ENCODE data around the gene SH3D19. TPM values are rescaled to one million over a fixed set of nuclear protein-coding genes. Genes with fewer than 3 reads are reported as not detected.
A peak's percentile ranks its signal among the peaks of the same experiment; 100 is the strongest.
"Not testable (repeated sequence)": the region's sequence is repeated elsewhere in the genome, so short reads cannot be mapped to it uniquely, and the experiment has no call there.

The SH3D19 gene
- total and polyA plus RNA-seq, 8 donors: 52.9 to 114 (median 59.2) TPM

DNA sequence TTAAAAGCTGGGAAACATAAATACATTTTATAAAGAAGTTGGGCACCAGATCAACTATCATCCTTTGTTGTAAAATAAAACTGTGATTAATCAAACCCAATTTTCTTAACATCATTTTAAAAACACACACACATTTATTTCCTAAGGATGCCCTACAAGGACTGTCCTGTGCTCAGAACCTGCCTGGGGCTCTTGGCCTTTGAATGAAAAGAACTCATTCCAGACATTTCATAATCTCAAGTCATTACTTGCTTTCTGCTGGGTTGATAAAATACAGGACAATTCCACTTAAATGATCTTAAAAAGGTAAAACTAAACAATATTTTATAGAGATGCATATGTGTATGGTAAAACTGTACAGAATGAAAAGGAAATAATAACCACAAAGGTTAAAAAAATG, 2.8 kb downstream of the SH3D19 start:
- peaks cover 0 to 46% of the 10 kb centered on the region in 2 donors for H3K27me3 ChIP-seq
- TF ChIP-seq, protein P1, sequence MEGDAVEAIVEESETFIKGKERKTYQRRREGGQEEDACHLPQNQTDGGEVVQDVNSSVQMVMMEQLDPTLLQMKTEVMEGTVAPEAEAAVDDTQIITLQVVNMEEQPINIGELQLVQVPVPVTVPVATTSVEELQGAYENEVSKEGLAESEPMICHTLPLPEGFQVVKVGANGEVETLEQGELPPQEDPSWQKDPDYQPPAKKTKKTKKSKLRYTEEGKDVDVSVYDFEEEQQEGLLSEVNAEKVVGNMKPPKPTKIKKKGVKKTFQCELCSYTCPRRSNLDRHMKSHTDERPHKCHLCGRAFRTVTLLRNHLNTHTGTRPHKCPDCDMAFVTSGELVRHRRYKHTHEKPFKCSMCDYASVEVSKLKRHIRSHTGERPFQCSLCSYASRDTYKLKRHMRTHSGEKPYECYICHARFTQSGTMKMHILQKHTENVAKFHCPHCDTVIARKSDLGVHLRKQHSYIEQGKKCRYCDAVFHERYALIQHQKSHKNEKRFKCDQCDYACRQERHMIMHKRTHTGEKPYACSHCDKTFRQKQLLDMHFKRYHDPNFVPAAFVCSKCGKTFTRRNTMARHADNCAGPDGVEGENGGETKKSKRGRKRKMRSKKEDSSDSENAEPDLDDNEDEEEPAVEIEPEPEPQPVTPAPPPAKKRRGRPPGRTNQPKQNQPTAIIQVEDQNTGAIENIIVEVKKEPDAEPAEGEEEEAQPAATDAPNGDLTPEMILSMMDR (IDR thresholded peaks at IDR 0.05): no peak
- H3K36me3 ChIP-seq: no peaks in the 10 kb centered on the region
- H3K4me3 ChIP-seq: peak overlapping the region in 1 of 2 donors; percentile 59
- no peak for ATAC-seq
- peaks cover 7 to 8% of the 10 kb centered on the region in 2 donors for H3K4me1 ChIP-seq
- H3K27ac ChIP-seq: no peak overlapping the region
- H3K9me3 ChIP-seq: no peaks in the 10 kb centered on the region
- no peak for DNase-seq
- intact Hi-C loops (cut with DNase I): no loop called here

DNA sequence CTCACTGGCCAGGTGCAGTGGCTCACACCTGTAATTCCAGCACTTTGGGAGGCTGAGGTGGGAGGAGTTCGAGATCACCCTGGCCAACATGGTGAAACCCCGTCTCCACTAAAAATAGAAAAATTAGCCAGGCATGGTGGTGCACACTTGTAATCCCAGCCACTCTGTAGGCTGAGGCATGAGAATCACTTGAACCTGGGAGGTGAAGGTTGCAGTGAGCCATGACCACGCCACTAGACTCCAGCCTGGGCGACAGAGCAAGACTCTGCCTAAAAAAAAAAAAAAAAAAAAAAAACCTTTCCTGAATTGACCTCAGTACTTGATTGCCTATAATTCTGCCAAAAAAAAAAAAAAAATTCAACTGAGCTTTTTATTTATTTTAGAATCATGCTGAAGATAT, 3.2 kb downstream of the SH3D19 start:
- intact Hi-C loops (cut with DNase I); H3K4me3 ChIP-seq; H3K9me3 ChIP-seq; H3K36me3 ChIP-seq; H3K27ac ChIP-seq; ATAC-seq; DNase-seq; H3K4me1 ChIP-seq: not testable (repeated sequence)
- H3K27me3 ChIP-seq: peaks cover 0 to 46% of the 10 kb centered on the region in 2 donors

DNA sequence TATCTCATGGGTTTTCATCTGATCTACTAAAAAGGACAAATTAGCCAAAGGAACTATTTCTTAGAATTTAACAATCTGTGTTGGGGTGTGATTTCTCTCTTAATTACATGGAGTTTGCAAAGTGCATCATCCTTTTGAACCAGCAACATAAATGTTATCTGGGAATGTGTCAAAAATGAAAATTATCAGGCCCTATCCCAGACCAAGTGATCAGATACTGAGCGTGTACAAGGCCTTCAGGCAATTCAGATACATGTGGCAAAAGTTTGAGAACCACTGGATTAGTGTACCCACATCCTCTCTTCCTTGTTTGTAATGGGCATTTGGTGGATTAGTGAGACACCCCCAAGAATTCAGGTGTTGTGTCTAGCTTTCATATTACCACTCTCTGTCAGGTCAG, 3.8 kb downstream of the SH3D19 start:
- intact Hi-C loops (cut with DNase I): no loop called here
- Histone ChIP-seq H3K36me3 (no peaks in the 10 kb centered on the region), H3K4me3 (no peak overlapping the region), H3K27ac (no peak overlapping the region), H3K4me1 (peaks cover 7 to 8% of the 10 kb centered on the region in 2 donors), H3K9me3 (no peaks in the 10 kb centered on the region), H3K27me3 (peaks cover 0 to 41% of the 10 kb centered on the region in 2 donors)
- DNase-seq (no peak), ATAC-seq (no peak)
- TF ChIP-seq, protein P1 (IDR thresholded peaks at IDR 0.05): no peak

DNA sequence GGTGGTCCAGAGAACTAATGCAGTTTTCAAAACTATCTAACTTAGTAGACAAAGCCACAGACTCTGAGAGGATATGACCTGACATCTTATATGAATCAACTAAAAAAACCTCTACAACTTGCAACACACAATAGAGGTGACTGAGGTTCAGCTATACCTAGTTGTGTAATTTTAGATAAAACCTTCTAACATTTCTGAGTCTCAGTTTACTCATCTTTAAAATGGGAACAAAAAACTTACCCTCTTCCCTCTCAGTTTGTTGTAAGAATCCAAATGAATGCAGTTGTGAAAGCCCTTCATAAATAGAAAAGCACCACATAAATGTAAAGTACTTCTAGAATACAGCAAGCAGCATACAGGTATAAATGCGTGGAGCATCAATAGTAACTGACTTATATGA, 5.9 kb downstream of the SH3D19 start:
- H3K9me3 ChIP-seq: no peaks in the 10 kb centered on the region
- TF ChIP-seq, protein P1 (IDR thresholded peaks at IDR 0.05): no peak
- no peaks in the 10 kb centered on the region for H3K36me3 ChIP-seq
- DNase-seq: no peak
- peaks cover 0 to 20% of the 10 kb centered on the region in 2 donors for H3K27me3 ChIP-seq
- H3K27ac ChIP-seq: no peak overlapping the region
- H3K4me3 ChIP-seq: no peak overlapping the region
- intact Hi-C loops (cut with DNase I): no loop called here
- ATAC-seq: no peak
- H3K4me1 ChIP-seq: peaks cover 7 to 20% of the 10 kb centered on the region in 2 donors

DNA sequence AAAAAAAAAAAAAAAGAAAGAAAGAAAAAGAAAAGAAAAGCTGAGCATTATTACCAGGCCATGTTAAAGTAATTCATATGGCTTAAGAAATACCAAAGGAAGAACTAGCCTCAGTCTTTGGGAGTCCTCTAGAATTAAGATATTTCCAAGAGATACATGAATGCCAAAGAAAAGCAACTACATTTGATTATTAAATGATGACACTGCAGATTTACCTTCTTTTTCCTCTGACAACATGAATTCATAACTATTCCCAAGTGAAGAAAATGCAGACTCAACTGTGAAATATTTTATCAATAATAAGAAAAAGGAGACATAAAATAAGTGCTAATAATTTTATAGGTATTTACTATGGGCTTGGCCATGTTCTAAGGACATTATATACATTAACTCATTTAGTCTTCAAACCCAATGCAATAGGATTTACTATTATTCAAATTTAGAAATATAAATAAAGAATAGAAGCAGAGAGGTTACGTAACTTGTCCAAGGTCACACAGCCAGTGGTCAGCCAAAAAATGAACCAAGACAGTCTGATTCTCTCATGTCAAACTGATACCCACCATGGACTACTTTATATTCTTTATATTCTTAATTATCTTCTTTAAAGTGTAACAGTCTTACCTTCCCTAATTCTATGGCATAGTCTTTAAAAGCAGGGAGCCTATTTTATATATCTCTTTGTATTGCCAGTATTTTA, 6.9 kb downstream of the SH3D19 start:
- H3K27ac ChIP-seq: no peak overlapping the region
- no peak for ATAC-seq
- no peak for DNase-seq
- intact Hi-C loops (cut with DNase I): no loop called here
- peaks cover 7 to 22% of the 10 kb centered on the region in 2 donors for H3K4me1 ChIP-seq
- H3K36me3 ChIP-seq: no peaks in the 10 kb centered on the region
- TF ChIP-seq, protein P1 (IDR thresholded peaks at IDR 0.05): no peak
- peaks cover 0 to 10% of the 10 kb centered on the region in 2 donors for H3K27me3 ChIP-seq
- H3K9me3 ChIP-seq: no peaks in the 10 kb centered on the region
- H3K4me3 ChIP-seq: no peak overlapping the region

DNA sequence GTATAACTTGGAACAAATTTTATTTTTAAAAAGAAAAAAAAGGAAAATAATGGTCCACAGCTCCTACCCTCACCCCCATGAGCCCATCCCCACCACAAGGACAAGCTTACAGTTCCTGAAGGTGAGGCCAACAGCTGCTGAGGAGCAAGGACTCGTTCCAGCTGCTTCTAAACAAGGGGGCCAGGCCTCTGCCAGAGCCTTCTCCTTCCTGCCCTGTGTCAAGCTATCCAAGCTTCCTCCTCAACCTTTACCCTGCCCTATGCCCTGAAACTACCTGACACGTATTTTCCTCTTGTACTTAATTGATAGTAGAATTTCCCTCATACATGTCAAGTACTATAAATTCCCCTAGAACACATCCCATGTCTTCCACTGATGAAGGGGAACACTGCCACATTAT, 8.8 kb downstream of the SH3D19 start:
- ATAC-seq: no peak
- Histone ChIP-seq H3K36me3 (no peaks in the 10 kb centered on the region), H3K27me3 (no peaks in the 10 kb centered on the region), H3K4me3 (no peak overlapping the region), H3K4me1 (peaks cover 5 to 18% of the 10 kb centered on the region in 2 donors), H3K9me3 (no peaks in the 10 kb centered on the region), H3K27ac (no peak overlapping the region)
- intact Hi-C loops (cut with DNase I): no loop called here
- TF ChIP-seq, protein P1 (IDR thresholded peaks at IDR 0.05): no peak
- DNase-seq: no peak
